ENCODE data around the gene TEAD3.

- TF ChIP-seq POLR2A (IDR thresholded peaks at IDR 0.05; ENCODE audit: low read length) (no peak), GATA1 (IDR thresholded peaks at IDR 0.05; ENCODE audit: low read depth, low read length) (no peak)
Observed at GRCh38 chr6:35449287-35449881, 47.5 kb downstream of the TEAD3 start.

Data from erythroblast (primary cell).